ENCODE measurements around the gene CPPED1.

DNA sequence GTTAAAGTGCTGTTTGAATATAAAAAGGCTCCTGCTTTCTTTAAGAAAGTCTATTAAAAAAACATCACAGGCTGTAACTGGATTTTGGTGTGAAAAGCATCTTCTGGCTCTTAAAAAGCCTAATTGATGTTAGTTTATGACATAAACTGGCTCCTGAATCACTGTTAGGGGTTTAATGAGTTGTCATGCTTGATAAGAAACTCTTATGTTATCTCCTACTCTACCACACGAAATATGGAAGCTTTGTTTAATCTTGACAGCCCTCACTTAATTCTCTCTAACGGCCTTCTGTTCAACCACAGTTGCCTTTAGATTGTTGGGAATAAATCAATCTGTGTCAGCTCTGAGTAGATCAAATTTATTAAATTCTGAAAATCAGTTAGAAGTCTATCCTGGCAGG is 51.5 kb downstream of the CPPED1 start:
- no peak for TF ChIP-seq POLR2A (IDR thresholded peaks at IDR 0.05; ENCODE audit: low read depth, low read length)
- TF ChIP-seq POU2F2 (IDR thresholded peaks at IDR 0.05; ENCODE audit: low read depth, low read length), result no peak
